ENCODE data around the gene AMMECR1.

Gene AMMECR1

GRCh38 chrX:110201799-110202198, 116.1 kb downstream of the AMMECR1 start:
- DNase-seq (ENCODE audit: insufficient read length) (no peak), FAIRE-seq (no peak)
- TF ChIP-seq TAF1 (IDR thresholded peaks at IDR 0.05; ENCODE audit: borderline replicate concordance, low read depth, low read length), result no peak
- no peak for TF ChIP-seq POLR2A (IDR thresholded peaks at IDR 0.05; ENCODE audit: low read depth, low read length)

- TF ChIP-seq TAF1 (IDR thresholded peaks at IDR 0.05; ENCODE audit: borderline replicate concordance, low read depth, low read length), result no peak
- TF ChIP-seq POLR2AphosphoS5 (IDR thresholded peaks at IDR 0.05; ENCODE audit: low read depth, low read length), result no peak
- TF ChIP-seq POLR2A (IDR thresholded peaks at IDR 0.05; ENCODE audit: low read depth, low read length), result no peak
- DNase-seq (ENCODE audit: insufficient read length) (no peak), FAIRE-seq (no peak)
Observed at GRCh38 chrX:110194977-110195376, 122.9 kb downstream of the AMMECR1 start.

- DNase-seq (ENCODE audit: insufficient read length) (no peak), FAIRE-seq (no peak)
- TF ChIP-seq POLR2A (IDR thresholded peaks at IDR 0.05; ENCODE audit: low read depth, low read length), result no peak
- TF ChIP-seq POLR2AphosphoS5 (IDR thresholded peaks at IDR 0.05; ENCODE audit: low read depth, low read length), result no peak
- no peak for TF ChIP-seq TAF1 (IDR thresholded peaks at IDR 0.05; ENCODE audit: borderline replicate concordance, low read depth, low read length)
Observed at GRCh38 chrX:110192516-110192915, 125.4 kb downstream of the AMMECR1 start.

- FAIRE-seq (peak; percentile 84), DNase-seq (ENCODE audit: insufficient read length) (no peak)
- TF ChIP-seq POLR2AphosphoS5 (IDR thresholded peaks at IDR 0.05; ENCODE audit: low read depth, low read length) (no peak), POLR2A (IDR thresholded peaks at IDR 0.05; ENCODE audit: low read depth, low read length) (no peak), TAF1 (IDR thresholded peaks at IDR 0.05; ENCODE audit: borderline replicate concordance, low read depth, low read length) (no peak)
Observed at GRCh38 chrX:110188701-110189558, 129.0 kb downstream of the AMMECR1 start.

- FAIRE-seq (peak; percentile 36), DNase-seq (ENCODE audit: insufficient read length) (no peak)
- no peak for TF ChIP-seq POLR2A (IDR thresholded peaks at IDR 0.05; ENCODE audit: low read depth, low read length)
- TF ChIP-seq POLR2AphosphoS5 (IDR thresholded peaks at IDR 0.05; ENCODE audit: low read depth, low read length), result no peak
- TF ChIP-seq TAF1 (IDR thresholded peaks at IDR 0.05; ENCODE audit: borderline replicate concordance, low read depth, low read length), result no peak
Observed at GRCh38 chrX:110183314-110183713, 134.6 kb downstream of the AMMECR1 start.

GRCh38 chrX:110182865-110183264, 135.0 kb downstream of the AMMECR1 start:
- TF ChIP-seq TAF1 (IDR thresholded peaks at IDR 0.05; ENCODE audit: borderline replicate concordance, low read depth, low read length) (no peak), POLR2AphosphoS5 (IDR thresholded peaks at IDR 0.05; ENCODE audit: low read depth, low read length) (no peak), POLR2A (IDR thresholded peaks at IDR 0.05; ENCODE audit: low read depth, low read length) (no peak)
- FAIRE-seq, result no peak
- DNase-seq (ENCODE audit: insufficient read length), result no peak

- no peak for DNase-seq (ENCODE audit: insufficient read length)
- FAIRE-seq, result no peak
- TF ChIP-seq POLR2AphosphoS5 (IDR thresholded peaks at IDR 0.05; ENCODE audit: low read depth, low read length) (no peak), POLR2A (IDR thresholded peaks at IDR 0.05; ENCODE audit: low read depth, low read length) (no peak), TAF1 (IDR thresholded peaks at IDR 0.05; ENCODE audit: borderline replicate concordance, low read depth, low read length) (no peak)
Observed at GRCh38 chrX:110182362-110182761, 135.5 kb downstream of the AMMECR1 start.

GRCh38 chrX:110181459-110182137, 136.3 kb downstream of the AMMECR1 start:
- FAIRE-seq (no peak), DNase-seq (ENCODE audit: insufficient read length) (no peak)
- TF ChIP-seq POLR2AphosphoS5 (IDR thresholded peaks at IDR 0.05; ENCODE audit: low read depth, low read length), result no peak
- no peak for TF ChIP-seq TAF1 (IDR thresholded peaks at IDR 0.05; ENCODE audit: borderline replicate concordance, low read depth, low read length)
- no peak for TF ChIP-seq POLR2A (IDR thresholded peaks at IDR 0.05; ENCODE audit: low read depth, low read length)

GRCh38 chrX:110180928-110181310, 137.0 kb downstream of the AMMECR1 start:
- DNase-seq (ENCODE audit: insufficient read length) (no peak), FAIRE-seq (peak; percentile 30)
- TF ChIP-seq POLR2A (IDR thresholded peaks at IDR 0.05; ENCODE audit: low read depth, low read length) (no peak), TAF1 (IDR thresholded peaks at IDR 0.05; ENCODE audit: borderline replicate concordance, low read depth, low read length) (no peak), POLR2AphosphoS5 (IDR thresholded peaks at IDR 0.05; ENCODE audit: low read depth, low read length) (no peak)

- FAIRE-seq, result peak; percentile 57
- DNase-seq (ENCODE audit: insufficient read length), result no peak
- TF ChIP-seq POLR2A (IDR thresholded peaks at IDR 0.05; ENCODE audit: low read depth, low read length), result no peak
- no peak for TF ChIP-seq TAF1 (IDR thresholded peaks at IDR 0.05; ENCODE audit: borderline replicate concordance, low read depth, low read length)
- TF ChIP-seq POLR2AphosphoS5 (IDR thresholded peaks at IDR 0.05; ENCODE audit: low read depth, low read length), result no peak
Observed at GRCh38 chrX:110180176-110180927, 137.5 kb downstream of the AMMECR1 start.

GRCh38 chrX:110178179-110178865, 139.6 kb downstream of the AMMECR1 start:
- DNase-seq (ENCODE audit: insufficient read length), result no peak
- TF ChIP-seq POLR2A (IDR thresholded peaks at IDR 0.05; ENCODE audit: low read depth, low read length) (no peak), TAF1 (IDR thresholded peaks at IDR 0.05; ENCODE audit: borderline replicate concordance, low read depth, low read length) (no peak), POLR2AphosphoS5 (IDR thresholded peaks at IDR 0.05; ENCODE audit: low read depth, low read length) (no peak)
- no peak for FAIRE-seq
